ENCODE data around the gene C9orf152.
"Not testable (repeated sequence)": the region's sequence is repeated elsewhere in the genome, so short reads cannot be mapped to it uniquely, and the experiment has no call there.

C9orf152 gene

DNA sequence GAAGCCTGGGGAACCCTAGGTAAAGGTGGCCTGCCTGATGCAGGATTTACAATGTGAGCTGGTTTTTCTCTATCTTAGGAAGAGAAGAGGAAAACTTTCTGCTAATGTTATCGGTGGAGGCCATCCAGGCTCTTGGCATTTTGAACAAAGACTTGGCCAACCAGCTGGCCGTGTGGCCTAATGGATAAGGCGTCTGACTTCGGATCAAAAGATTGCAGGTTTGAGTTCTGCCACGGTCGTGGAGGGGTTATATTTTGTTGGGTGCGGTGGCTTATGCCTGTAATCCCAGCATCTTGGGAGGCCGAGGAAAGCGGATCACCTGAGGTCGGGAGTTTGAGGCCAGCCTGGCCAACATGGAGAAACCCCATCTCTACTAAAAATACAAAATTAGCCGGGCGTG, 9.6 kb downstream of the C9orf152 start:
- H3K79me2 ChIP-seq = no peaks in the 10 kb centered on the region
- TF ChIP-seq, protein P1, sequence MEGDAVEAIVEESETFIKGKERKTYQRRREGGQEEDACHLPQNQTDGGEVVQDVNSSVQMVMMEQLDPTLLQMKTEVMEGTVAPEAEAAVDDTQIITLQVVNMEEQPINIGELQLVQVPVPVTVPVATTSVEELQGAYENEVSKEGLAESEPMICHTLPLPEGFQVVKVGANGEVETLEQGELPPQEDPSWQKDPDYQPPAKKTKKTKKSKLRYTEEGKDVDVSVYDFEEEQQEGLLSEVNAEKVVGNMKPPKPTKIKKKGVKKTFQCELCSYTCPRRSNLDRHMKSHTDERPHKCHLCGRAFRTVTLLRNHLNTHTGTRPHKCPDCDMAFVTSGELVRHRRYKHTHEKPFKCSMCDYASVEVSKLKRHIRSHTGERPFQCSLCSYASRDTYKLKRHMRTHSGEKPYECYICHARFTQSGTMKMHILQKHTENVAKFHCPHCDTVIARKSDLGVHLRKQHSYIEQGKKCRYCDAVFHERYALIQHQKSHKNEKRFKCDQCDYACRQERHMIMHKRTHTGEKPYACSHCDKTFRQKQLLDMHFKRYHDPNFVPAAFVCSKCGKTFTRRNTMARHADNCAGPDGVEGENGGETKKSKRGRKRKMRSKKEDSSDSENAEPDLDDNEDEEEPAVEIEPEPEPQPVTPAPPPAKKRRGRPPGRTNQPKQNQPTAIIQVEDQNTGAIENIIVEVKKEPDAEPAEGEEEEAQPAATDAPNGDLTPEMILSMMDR (IDR thresholded peaks at IDR 0.05) = no peak
- H3K4me3 ChIP-seq (ENCODE audit: low read depth, low read length) = no peak overlapping the region
- no peak overlapping the region for H3K9ac ChIP-seq
- no peak overlapping the region for H2AFZ ChIP-seq
- H3K27ac ChIP-seq = no peak overlapping the region
- no peaks in the 10 kb centered on the region for H3K4me1 ChIP-seq
- no peak overlapping the region for H3K4me2 ChIP-seq (ENCODE audit: low read length)
- no peaks in the 10 kb centered on the region for H3K9me3 ChIP-seq (ENCODE audit: control insufficient read depth, low read length)
- no peaks in the 10 kb centered on the region for H3K27me3 ChIP-seq (ENCODE audit: control insufficient read depth, insufficient read depth, low read length)
- no peaks in the 10 kb centered on the region for H3K36me3 ChIP-seq (ENCODE audit: control insufficient read depth, insufficient read depth, low read length)

DNA sequence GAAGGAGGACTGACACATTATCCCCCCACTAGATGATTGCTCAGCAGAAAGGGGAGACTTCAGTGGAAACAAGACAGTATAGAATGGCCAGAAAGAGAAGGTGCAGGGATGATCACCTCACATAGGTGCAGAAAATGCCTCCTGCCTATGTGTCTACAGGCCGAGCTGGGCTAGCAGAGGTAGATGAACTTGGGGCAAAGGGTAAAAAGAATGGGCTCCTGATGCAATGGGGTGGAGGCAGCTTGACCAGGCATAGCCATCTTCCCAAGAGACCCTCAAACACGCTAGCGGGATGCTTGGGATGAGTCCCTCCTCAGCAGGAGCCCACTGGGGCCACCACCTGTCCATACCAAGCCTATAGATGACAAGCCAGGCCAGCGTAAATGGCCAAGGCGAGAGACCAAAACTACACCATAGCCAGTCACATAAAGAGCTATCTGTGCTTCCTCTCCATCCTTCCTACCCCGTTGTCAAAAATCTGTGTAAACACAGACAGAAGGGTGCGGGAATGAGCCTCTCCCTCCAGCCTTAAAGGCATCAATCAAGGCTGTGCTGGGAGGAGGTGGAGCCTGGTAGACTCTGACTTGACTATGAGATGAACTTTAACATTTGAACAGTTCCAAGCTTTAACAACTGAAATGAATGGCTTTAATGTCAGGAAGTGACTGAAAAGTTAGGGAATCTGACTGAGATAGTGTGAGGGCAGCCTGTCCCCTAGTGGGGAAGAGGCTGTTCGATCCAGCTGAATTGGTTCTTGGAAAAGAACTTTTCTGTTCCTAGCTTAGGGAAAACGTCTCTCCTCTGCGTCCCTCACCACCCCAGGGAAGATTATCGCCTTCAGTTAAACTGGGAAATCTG, 10.4 kb downstream of the C9orf152 start:
- Histone ChIP-seq H3K4me3 (ENCODE audit: low read depth, low read length) (no peak overlapping the region), H3K27me3 (ENCODE audit: control insufficient read depth, insufficient read depth, low read length) (no peaks in the 10 kb centered on the region), H3K9ac (no peak overlapping the region), H3K9me3 (ENCODE audit: control insufficient read depth, low read length) (no peaks in the 10 kb centered on the region), H3K27ac (no peak overlapping the region), H3K4me2 (ENCODE audit: low read length) (no peak overlapping the region), H3K36me3 (ENCODE audit: control insufficient read depth, insufficient read depth, low read length) (no peaks in the 10 kb centered on the region), H3K79me2 (no peaks in the 10 kb centered on the region), H3K4me1 (no peaks in the 10 kb centered on the region), H2AFZ (no peak overlapping the region)
- TF ChIP-seq, protein P1 (IDR thresholded peaks at IDR 0.05) = no peak

DNA sequence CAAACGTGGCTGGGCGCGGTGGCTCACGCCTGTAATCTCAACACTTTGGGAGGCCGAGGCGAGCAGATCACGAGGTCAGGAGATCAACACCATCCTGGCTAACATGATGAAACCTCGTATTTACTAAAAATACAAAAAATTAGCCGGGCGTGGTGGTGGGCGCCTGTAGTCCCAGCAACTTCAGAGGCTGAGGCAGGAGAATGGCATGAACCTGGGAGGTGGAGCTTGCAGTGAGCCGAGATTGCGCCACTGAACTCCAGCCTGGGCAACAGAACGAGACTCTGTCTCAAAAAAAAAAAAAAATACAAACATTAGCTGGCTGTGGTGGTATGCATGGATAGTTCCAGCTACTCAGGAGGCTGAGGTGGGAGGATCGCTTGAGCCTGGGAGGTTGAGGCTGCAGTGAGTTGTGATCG, 11.9 kb downstream of the C9orf152 start:
- not testable (repeated sequence) for H2AFZ ChIP-seq

DNA sequence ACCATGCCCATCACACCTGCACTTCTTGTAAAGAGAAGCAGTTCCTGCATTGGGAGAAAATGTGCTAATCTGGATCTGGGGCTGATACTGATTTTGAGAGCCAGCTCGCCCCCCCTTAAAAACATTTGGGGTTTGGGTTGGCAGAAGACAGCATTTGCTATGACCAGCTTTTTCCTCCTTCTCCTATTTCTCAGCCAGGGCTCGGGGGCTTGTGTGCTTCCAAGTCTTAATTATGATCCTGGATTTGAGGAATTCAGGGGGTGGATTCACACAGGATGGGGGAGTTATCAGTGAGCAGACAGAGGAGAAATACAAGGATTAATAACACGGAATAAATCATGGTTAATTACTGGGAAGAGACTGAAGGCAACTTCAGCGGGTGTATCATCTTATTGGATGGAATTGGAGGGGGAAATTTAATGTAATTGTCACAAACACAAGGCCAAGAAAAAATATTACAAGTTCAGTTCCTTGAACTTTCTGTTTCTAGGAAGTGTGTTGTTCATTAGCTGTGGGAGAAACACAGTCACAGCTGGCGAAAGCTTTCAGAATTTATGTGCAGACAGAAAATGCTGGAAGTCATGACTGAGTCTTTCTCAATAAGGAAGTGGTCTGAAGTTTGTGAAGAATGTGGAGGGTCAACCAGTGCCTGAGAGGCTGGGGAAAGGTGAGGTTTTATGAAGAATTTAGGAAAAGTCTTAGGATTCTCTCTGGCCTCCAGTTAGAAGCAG, 15.3 kb downstream of the C9orf152 start:
- Histone ChIP-seq H3K4me3 (ENCODE audit: low read depth, low read length) (no peak overlapping the region), H3K27me3 (ENCODE audit: control insufficient read depth, insufficient read depth, low read length) (no peaks in the 10 kb centered on the region), H3K4me2 (ENCODE audit: low read length) (no peak overlapping the region), H3K9ac (no peak overlapping the region), H3K4me1 (no peaks in the 10 kb centered on the region), H3K79me2 (no peaks in the 10 kb centered on the region), H3K9me3 (ENCODE audit: control insufficient read depth, low read length) (no peaks in the 10 kb centered on the region), H3K27ac (peak overlapping the region; percentile 15), H3K36me3 (ENCODE audit: control insufficient read depth, insufficient read depth, low read length) (no peaks in the 10 kb centered on the region), H2AFZ (no peak overlapping the region)
- TF ChIP-seq, protein P1 (IDR thresholded peaks at IDR 0.05) = no peak

More for the DNA sequence above, 11.9 kb downstream of the C9orf152 start:
- not testable (repeated sequence) for H3K27ac ChIP-seq; H3K4me2 ChIP-seq (ENCODE audit: low read length); H3K4me1 ChIP-seq; H3K27me3 ChIP-seq (ENCODE audit: control insufficient read depth, insufficient read depth, low read length); H3K9me3 ChIP-seq (ENCODE audit: control insufficient read depth, low read length); H3K4me3 ChIP-seq (ENCODE audit: low read depth, low read length); H3K36me3 ChIP-seq (ENCODE audit: control insufficient read depth, insufficient read depth, low read length); H3K9ac ChIP-seq; H3K79me2 ChIP-seq

DNA sequence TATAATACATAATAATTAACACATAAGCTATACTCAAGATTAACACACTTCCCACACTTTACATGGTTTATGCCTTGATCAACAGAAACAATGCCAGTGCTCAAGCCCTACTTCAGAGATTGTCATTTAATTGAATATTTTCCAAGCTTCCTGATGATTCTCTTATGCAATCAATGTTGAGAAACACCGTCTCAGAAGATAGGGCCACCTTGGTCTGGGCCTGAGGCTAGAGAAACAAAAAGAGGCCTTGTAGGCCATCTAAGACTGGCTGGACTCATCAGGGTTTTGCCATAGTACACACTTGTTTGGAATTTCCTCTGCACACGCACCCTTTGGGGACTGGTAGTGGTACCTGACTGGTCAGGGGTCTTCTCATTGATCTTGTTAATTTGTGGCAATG, 16.3 kb downstream of the C9orf152 start:
- no peaks in the 10 kb centered on the region for H3K36me3 ChIP-seq (ENCODE audit: control insufficient read depth, insufficient read depth, low read length)
- H3K27ac ChIP-seq = no peak overlapping the region
- H3K9ac ChIP-seq = no peak overlapping the region
- H2AFZ ChIP-seq = no peak overlapping the region
- no peaks in the 10 kb centered on the region for H3K9me3 ChIP-seq (ENCODE audit: control insufficient read depth, low read length)
- TF ChIP-seq, protein P1 (IDR thresholded peaks at IDR 0.05) = no peak
- H3K4me3 ChIP-seq (ENCODE audit: low read depth, low read length) = no peak overlapping the region
- no peak overlapping the region for H3K4me2 ChIP-seq (ENCODE audit: low read length)
- H3K79me2 ChIP-seq = no peaks in the 10 kb centered on the region
- H3K4me1 ChIP-seq = no peaks in the 10 kb centered on the region
- H3K27me3 ChIP-seq (ENCODE audit: control insufficient read depth, insufficient read depth, low read length) = no peaks in the 10 kb centered on the region
